Measurements from ENCODE around the gene CTXND1.

CTXND1 gene

GRCh38 chr15:80275961-80276360 lies 23.9 kb upstream of the CTXND1 start:
- Histone ChIP-seq H3K4me1 (ENCODE audit: insufficient read depth, low read length, poor library complexity, severe bottlenecking) (no peaks in the 10 kb centered on the region), H3K4me3 (ENCODE audit: low read length, poor library complexity, severe bottlenecking) (no peak overlapping the region), H3K79me2 (ENCODE audit: insufficient read depth, low read length) (no peaks in the 10 kb centered on the region), H3K36me3 (ENCODE audit: insufficient read depth, low read length) (no peaks in the 10 kb centered on the region), H2AFZ (ENCODE audit: low read length) (no peak overlapping the region), H3K27me3 (ENCODE audit: insufficient read depth, low read length, poor library complexity, severe bottlenecking) (no peaks in the 10 kb centered on the region), H3F3A (ENCODE audit: low read depth) (no peaks in the 10 kb centered on the region), H4K20me1 (ENCODE audit: insufficient read depth, low read length, poor library complexity, severe bottlenecking) (no peaks in the 10 kb centered on the region), H3K9me2 (replicated peaks; ENCODE audit: low read depth, low read length) (no peaks in the 10 kb centered on the region), H3K4me2 (ENCODE audit: low read depth, low read length, poor library complexity, severe bottlenecking) (no peak overlapping the region), H3K9ac (ENCODE audit: low read depth, low read length, poor library complexity, severe bottlenecking) (no peak overlapping the region), H3K9me3 (ENCODE audit: insufficient read depth, low read depth, low read length) (no peaks in the 10 kb centered on the region; the same call in 1 of the 2 replicates)
- TF ChIP-seq EZH2phosphoT487 (IDR thresholded peaks at IDR 0.05; ENCODE audit: borderline replicate concordance): no peak
- TF ChIP-seq, protein P1, sequence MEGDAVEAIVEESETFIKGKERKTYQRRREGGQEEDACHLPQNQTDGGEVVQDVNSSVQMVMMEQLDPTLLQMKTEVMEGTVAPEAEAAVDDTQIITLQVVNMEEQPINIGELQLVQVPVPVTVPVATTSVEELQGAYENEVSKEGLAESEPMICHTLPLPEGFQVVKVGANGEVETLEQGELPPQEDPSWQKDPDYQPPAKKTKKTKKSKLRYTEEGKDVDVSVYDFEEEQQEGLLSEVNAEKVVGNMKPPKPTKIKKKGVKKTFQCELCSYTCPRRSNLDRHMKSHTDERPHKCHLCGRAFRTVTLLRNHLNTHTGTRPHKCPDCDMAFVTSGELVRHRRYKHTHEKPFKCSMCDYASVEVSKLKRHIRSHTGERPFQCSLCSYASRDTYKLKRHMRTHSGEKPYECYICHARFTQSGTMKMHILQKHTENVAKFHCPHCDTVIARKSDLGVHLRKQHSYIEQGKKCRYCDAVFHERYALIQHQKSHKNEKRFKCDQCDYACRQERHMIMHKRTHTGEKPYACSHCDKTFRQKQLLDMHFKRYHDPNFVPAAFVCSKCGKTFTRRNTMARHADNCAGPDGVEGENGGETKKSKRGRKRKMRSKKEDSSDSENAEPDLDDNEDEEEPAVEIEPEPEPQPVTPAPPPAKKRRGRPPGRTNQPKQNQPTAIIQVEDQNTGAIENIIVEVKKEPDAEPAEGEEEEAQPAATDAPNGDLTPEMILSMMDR (conservative IDR thresholded peaks at IDR 0.05; ENCODE audit: low read length): no peak

DNA sequence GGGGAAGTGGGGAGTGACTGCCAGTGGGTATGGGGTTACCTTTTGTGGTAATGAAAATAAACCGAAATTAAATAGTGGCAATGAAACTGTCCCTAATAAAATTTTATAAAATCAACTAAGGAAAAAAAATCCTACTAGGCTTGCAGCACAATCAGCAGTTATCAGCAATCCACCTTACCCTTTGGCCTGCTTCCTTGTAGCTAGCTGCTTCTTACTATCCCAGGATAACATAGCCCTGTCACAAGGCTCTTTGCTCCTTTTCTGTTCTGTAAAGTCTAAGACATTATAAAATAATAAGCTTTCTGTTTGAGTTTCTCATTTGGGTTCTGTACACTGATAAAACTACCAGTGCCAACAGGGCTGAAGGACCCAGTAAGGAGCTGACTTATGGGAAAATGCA lies 23.0 kb upstream of the CTXND1 start:
- Histone ChIP-seq H3K9me2 (replicated peaks; ENCODE audit: low read depth, low read length) (no peaks in the 10 kb centered on the region), H3K4me2 (ENCODE audit: low read depth, low read length, poor library complexity, severe bottlenecking) (no peak overlapping the region), H2AFZ (ENCODE audit: low read length) (no peak overlapping the region), H3K9ac (ENCODE audit: low read depth, low read length, poor library complexity, severe bottlenecking) (no peak overlapping the region), H4K20me1 (ENCODE audit: insufficient read depth, low read length, poor library complexity, severe bottlenecking) (no peaks in the 10 kb centered on the region), H3F3A (ENCODE audit: low read depth) (no peaks in the 10 kb centered on the region), H3K4me3 (ENCODE audit: low read length, poor library complexity, severe bottlenecking) (no peak overlapping the region), H3K79me2 (ENCODE audit: insufficient read depth, low read length) (no peaks in the 10 kb centered on the region), H3K4me1 (ENCODE audit: insufficient read depth, low read length, poor library complexity, severe bottlenecking) (no peaks in the 10 kb centered on the region), H3K9me3 (ENCODE audit: insufficient read depth, low read depth, low read length) (no peaks in the 10 kb centered on the region; the same call in 1 of the 2 replicates), H3K27me3 (ENCODE audit: insufficient read depth, low read length, poor library complexity, severe bottlenecking) (no peaks in the 10 kb centered on the region), H3K36me3 (ENCODE audit: insufficient read depth, low read length) (no peaks in the 10 kb centered on the region)
- TF ChIP-seq, protein P1 (conservative IDR thresholded peaks at IDR 0.05; ENCODE audit: low read length): no peak

- Histone ChIP-seq H3K9me2 (replicated peaks; ENCODE audit: low read depth, low read length) (no peaks in the 10 kb centered on the region), H3K9ac (ENCODE audit: low read depth, low read length, poor library complexity, severe bottlenecking) (no peak overlapping the region), H3K36me3 (ENCODE audit: insufficient read depth, low read length) (no peaks in the 10 kb centered on the region), H3K79me2 (ENCODE audit: insufficient read depth, low read length) (no peaks in the 10 kb centered on the region), H2AFZ (ENCODE audit: low read length) (no peak overlapping the region), H4K20me1 (ENCODE audit: insufficient read depth, low read length, poor library complexity, severe bottlenecking) (no peaks in the 10 kb centered on the region), H3K4me3 (ENCODE audit: low read length, poor library complexity, severe bottlenecking) (no peak overlapping the region), H3K9me3 (ENCODE audit: insufficient read depth, low read depth, low read length) (no peaks in the 10 kb centered on the region), H3F3A (ENCODE audit: low read depth) (no peaks in the 10 kb centered on the region), H3K27me3 (ENCODE audit: insufficient read depth, low read length, poor library complexity, severe bottlenecking) (no peaks in the 10 kb centered on the region), H3K4me2 (ENCODE audit: low read depth, low read length, poor library complexity, severe bottlenecking) (no peak overlapping the region), H3K4me1 (ENCODE audit: insufficient read depth, low read length, poor library complexity, severe bottlenecking) (no peaks in the 10 kb centered on the region)
- no peak for TF ChIP-seq EZH2phosphoT487 (IDR thresholded peaks at IDR 0.05; ENCODE audit: borderline replicate concordance)
- TF ChIP-seq, protein P1 (conservative IDR thresholded peaks at IDR 0.05; ENCODE audit: low read length): no peak
Measured at GRCh38 chr15:80274554-80274953, 22.5 kb upstream of the CTXND1 start.

Data from Loucy (cell line).